SK-N-SH treated with all-trans-retinoic acid at 6 μM for 48 hours (cell line): ENCODE results near the gene THOP1.

Experiments
- ATAC-seq: fragments of 200-7000 bp; cut with Tn5 transposase; 3 replicates; pipeline ENCODE4 v1.9.1; 2020; ENCODE audit warnings: mild to moderate bottlenecking, moderate library complexity
- ARNTL ChIP-seq: fragments of 450-650 bp; formaldehyde crosslinking; IDR thresholded peaks from 2 replicates; pipeline ENCODE4 v1.5.0; 2020; ENCODE audit warnings: low read depth, mild to moderate bottlenecking, moderate library complexity, borderline replicate concordance
- BACH2 ChIP-seq: fragments of 250-450 bp; sonication (Bioruptor Pico); IDR thresholded peaks from 2 replicates; pipeline ENCODE4 v1.9.0; 2021; ENCODE audit warnings: mild to moderate bottlenecking, borderline replicate concordance
- CREB5 ChIP-seq: fragments of 250-450 bp; sonication (Bioruptor Pico); IDR thresholded peaks from 2 replicates; pipeline ENCODE4 v1.5.1; 2020; ENCODE audit warnings: low read depth, mild to moderate bottlenecking, moderate library complexity
- CSRNP3 ChIP-seq: fragments of 250-450 bp; sonication (Bioruptor Pico); IDR thresholded peaks from 2 replicates; pipeline ENCODE4 v1.5.1; 2021; ENCODE audit warnings: mild to moderate bottlenecking, moderate library complexity
- ESRRG ChIP-seq: fragments of 250-450 bp; sonication (Bioruptor Pico); IDR thresholded peaks from 2 replicates; pipeline ENCODE4 v1.6.1; 2021; ENCODE audit warnings: mild to moderate bottlenecking
- GLIS3 ChIP-seq: fragments of 250-450 bp; sonication (Bioruptor Pico); IDR thresholded peaks from 2 replicates; pipeline ENCODE4 v1.5.0; 2020; ENCODE audit warnings: mild to moderate bottlenecking, moderate library complexity
- ISL1 ChIP-seq: fragments of 250-450 bp; sonication (Bioruptor Pico); IDR thresholded peaks from 2 replicates; pipeline ENCODE4 v2.1.2; 2022; ENCODE audit warnings: mild to moderate bottlenecking, moderate library complexity
- OSR1 ChIP-seq: fragments of 250-450 bp; sonication (Bioruptor Pico); IDR thresholded peaks from 2 replicates; pipeline ENCODE4 v1.8.0; 2022; ENCODE audit warnings: moderate library complexity, mild to moderate bottlenecking, inconsistent platforms
- PATZ1 ChIP-seq: fragments of 250-450 bp; sonication (Bioruptor Pico); IDR thresholded peaks from 2 replicates; pipeline ENCODE4 v1.8.0; 2020; ENCODE audit warnings: mild to moderate bottlenecking, moderate library complexity, borderline replicate concordance
- POU6F1 ChIP-seq: fragments of 250-450 bp; sonication (Bioruptor Pico); IDR thresholded peaks from 2 replicates; pipeline ENCODE4 v1.8.0; 2021; ENCODE audit warnings: low read depth, mild to moderate bottlenecking, moderate library complexity, borderline replicate concordance
- RARB ChIP-seq: fragments of 250-450 bp; sonication (Bioruptor Pico); IDR thresholded peaks from 2 replicates; pipeline ENCODE4 v1.8.0; 2021; ENCODE audit warnings: mild to moderate bottlenecking, moderate library complexity
- SNAI2 ChIP-seq: fragments of 250-450 bp; sonication (Bioruptor Pico); IDR thresholded peaks from 2 replicates; pipeline ENCODE4 v1.5.0; 2020; ENCODE audit warnings: mild to moderate bottlenecking, moderate library complexity
- TCF4 ChIP-seq: fragments of 250-450 bp; sonication (Bioruptor Pico); IDR thresholded peaks from 2 replicates; pipeline ENCODE4 v1.8.0; 2021; ENCODE audit warnings: mild to moderate bottlenecking, moderate library complexity, borderline replicate concordance
- TOX ChIP-seq: fragments of 250-450 bp; sonication (Bioruptor Pico); IDR thresholded peaks from 2 replicates; pipeline ENCODE4 v1.8.0; 2021; ENCODE audit warnings: mild to moderate bottlenecking, moderate library complexity, borderline replicate concordance
- TSHZ2 ChIP-seq: fragments of 250-450 bp; sonication (Bioruptor Pico); IDR thresholded peaks from 2 replicates; pipeline ENCODE4 v1.5.0; 2020; ENCODE audit warnings: mild to moderate bottlenecking, moderate library complexity
- ZFP3 ChIP-seq: fragments of 250-450 bp; sonication (Bioruptor Pico); IDR thresholded peaks from 2 replicates; pipeline ENCODE4 v1.5.0; 2020; ENCODE audit warnings: mild to moderate bottlenecking, moderate library complexity
- ZNF565 ChIP-seq: fragments of 450-650 bp; formaldehyde crosslinking; conservative IDR thresholded peaks from 2 replicates; pipeline ENCODE4 v1.5.0; 2020; ENCODE audit warnings: low read depth, mild to moderate bottlenecking, moderate library complexity
- ZNF70 ChIP-seq: fragments of 450-650 bp; formaldehyde crosslinking; IDR thresholded peaks from 2 replicates; pipeline ENCODE4 v1.5.0; 2020; ENCODE audit warnings: mild to moderate bottlenecking, moderate library complexity
- ZNF8 ChIP-seq: fragments of 450-650 bp; formaldehyde crosslinking; IDR thresholded peaks from 2 replicates; pipeline ENCODE4 v1.5.0; 2020; ENCODE audit warnings: mild to moderate bottlenecking, moderate library complexity

The THOP1 gene

GRCh38 chr19:2811735-2812413 lies 26.6 kb downstream of the THOP1 start (continued):
- TF ChIP-seq CSRNP3 (CRISPR knock-in tag), result no peak
- TF ChIP-seq, all 23 proteins: peak for 0

GRCh38 chr19:2812414-2813234 lies 27.3 kb downstream of the THOP1 start:
- no peak for ATAC-seq
- TF ChIP-seq RARB (CRISPR knock-in tag) (no peak), TOX (CRISPR knock-in tag) (no peak), ESRRG (CRISPR knock-in tag) (no peak), CSRNP3 (CRISPR knock-in tag) (no peak)

GRCh38 chr19:2813235-2814160 lies 28.2 kb downstream of the THOP1 start:
- TF ChIP-seq ZFP3 (no peak), BACH2 (CRISPR knock-in tag) (no peak)
- ATAC-seq, result no peak; the same call in 2 of the 3 replicates

- ATAC-seq, result no peak
- no peak for TF ChIP-seq RARB (CRISPR knock-in tag)
- no peak for TF ChIP-seq TCF4 (CRISPR knock-in tag)
- no peak for TF ChIP-seq CSRNP3 (CRISPR knock-in tag)
- no peak for TF ChIP-seq CREB5 (CRISPR knock-in tag)
- no peak for TF ChIP-seq ZNF70
- TF ChIP-seq POU6F1 (CRISPR knock-in tag), result no peak
- TF ChIP-seq ZFP3, result no peak
- no peak for TF ChIP-seq ARNTL (CRISPR knock-in tag)
- no peak for TF ChIP-seq ZNF8
- TF ChIP-seq ISL1, result no peak
These were observed 29.1 kb downstream of the THOP1 start for GRCh38 chr19:2814426-2814825.

- ATAC-seq, result no peak
- TF ChIP-seq RARB (CRISPR knock-in tag) (no peak), OSR1 (CRISPR knock-in tag) (no peak), ARNTL (CRISPR knock-in tag) (no peak), ZNF565 (CRISPR knock-in tag) (no peak), BACH2 (CRISPR knock-in tag) (no peak), PATZ1 (no peak), TSHZ2 (CRISPR knock-in tag) (no peak), SNAI2 (CRISPR knock-in tag) (no peak), GLIS3 (CRISPR knock-in tag) (no peak)
These were observed 29.9 kb downstream of the THOP1 start for GRCh38 chr19:2815191-2815614.
